ENCODE results near the gene SHISAL2A.

SHISAL2A gene

DNA sequence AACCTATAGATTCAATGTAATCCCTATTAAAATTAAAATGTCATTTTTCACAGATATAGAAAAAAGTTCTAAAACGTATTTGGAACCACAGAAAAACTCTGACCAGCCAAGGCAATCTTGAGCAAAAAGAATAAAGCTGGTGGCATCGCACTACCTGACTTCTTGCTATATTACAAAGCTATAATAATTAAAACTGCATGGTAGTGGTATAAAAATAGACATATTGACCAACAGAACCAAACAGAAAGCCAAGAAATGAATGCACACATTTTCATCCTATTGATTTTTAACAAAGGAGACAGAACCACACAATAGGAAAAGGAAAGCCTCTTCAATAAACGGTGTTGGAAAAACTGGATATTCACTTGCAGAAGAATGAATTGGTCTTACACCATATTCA lies 9.2 kb upstream of the SHISAL2A start:
- DNase-seq: no peak

DNA sequence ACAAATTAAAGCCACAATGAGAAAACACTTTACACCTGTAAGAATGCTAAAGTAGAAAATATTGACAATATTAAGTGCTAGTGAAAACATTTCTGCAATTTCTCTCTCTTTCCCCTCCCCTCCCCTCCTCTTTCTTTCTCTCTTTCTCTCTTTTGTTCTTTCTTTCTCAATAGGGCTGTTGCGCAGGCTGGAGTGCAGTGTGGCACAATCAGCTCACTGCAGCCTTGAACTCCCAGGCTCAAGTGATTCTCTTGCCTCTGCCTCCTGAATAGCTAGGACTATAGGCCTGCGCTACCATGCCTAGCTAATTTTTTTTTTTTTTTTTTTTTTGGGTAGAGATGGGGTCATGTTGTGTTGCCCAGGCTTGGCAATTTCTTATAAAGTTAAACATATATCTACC lies 5.9 kb upstream of the SHISAL2A start:
- DNase-seq: no peak

DNA sequence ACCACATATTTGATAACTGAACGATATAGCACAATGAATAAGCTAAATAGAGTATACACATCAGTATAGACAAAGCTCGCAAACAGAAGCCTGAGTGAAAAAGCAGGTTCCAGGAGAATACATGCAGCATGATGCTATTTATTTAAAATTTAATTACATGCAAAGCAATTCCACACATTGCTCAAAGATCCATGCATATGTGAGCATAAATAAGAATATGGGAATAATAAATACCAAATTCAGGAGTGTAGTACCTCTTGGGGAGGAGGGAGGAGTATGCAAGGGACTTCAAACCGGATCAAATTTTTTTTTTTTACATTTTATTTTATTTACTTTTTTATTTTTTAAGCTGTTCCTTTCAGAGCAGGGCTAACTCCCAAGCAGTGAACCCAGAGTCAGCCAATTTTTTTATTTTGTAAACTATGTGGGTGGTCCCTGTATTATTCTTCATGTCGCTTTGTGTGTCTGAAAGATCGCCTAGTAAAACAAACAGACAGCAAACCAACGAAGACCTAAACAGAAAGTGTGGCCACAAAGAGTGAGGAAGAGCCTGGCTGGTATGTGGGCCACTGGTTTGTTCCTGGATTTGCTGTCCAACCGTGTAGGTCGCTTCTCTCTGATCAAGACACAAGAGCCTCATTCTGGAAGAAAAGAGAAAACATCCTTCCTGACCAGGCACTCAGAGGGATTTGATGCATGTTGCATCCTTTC lies 4.2 kb upstream of the SHISAL2A start:
- DNase-seq: no peak

DNA sequence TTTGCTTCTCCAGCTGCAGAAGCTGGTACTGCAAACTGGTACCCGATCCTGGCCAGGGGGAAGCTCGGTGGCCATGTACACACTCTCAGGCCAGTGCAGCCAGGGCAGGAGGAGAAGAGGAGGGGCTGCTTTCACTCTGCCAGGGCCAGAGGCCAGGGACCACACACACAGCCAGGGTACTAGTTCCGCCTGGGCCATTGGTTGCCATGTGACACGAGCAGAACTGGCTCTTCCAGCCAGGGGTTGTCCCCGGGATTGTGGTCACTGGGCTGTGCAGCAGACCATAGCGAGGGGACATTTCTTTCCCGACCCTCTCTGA lies 3.7 kb upstream of the SHISAL2A start:
- no peak for DNase-seq

DNA sequence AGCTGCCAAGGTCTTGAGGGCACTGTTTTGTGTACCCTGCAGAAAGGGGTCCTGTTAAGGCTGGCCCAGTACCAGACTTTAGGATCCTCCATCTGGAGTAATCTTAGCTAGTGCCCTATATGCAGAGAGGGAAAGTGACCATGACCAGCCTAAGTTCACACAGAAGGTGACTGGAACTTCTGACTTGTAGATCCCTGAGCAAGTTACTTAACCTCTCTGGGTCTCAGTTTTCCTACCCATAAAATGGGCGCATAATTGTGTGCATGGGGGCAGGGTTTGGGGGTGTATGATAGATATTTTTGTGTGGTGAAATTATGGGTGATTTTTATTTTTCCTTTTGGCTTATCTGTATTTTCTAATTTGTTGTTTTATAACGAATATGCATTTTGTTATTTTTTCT lies 3.3 kb upstream of the SHISAL2A start:
- no peak for DNase-seq

DNA sequence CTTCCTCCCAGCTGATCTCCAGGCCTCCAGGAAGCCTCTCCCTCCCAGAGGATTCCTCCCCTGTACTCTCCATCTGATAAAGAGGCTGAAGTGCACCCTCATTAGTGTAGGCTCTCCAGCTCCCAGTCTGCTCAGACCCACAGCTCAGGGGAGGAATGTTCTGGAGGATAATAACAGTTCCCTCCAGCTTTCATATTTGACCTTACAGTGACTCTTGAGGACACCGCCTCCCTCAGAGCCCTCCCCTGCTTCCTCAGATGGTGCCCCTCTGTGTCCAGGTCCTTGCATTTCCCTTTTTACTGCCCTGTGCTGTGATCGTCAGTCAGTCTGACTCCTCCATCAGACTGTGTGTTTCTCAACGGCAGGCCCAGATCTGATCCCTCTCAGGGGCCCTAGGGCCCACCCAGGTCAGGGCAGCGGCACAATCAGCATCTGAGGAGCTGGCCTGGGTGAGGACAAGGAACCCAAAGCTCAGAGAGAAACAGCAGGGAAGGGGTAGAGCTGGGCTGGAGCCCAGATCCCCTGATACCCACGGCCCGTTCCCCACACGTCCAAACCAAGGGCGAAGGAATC lies 1.1 kb upstream of the SHISAL2A start:
- DNase-seq: peak; percentile 36 to 38

DNA sequence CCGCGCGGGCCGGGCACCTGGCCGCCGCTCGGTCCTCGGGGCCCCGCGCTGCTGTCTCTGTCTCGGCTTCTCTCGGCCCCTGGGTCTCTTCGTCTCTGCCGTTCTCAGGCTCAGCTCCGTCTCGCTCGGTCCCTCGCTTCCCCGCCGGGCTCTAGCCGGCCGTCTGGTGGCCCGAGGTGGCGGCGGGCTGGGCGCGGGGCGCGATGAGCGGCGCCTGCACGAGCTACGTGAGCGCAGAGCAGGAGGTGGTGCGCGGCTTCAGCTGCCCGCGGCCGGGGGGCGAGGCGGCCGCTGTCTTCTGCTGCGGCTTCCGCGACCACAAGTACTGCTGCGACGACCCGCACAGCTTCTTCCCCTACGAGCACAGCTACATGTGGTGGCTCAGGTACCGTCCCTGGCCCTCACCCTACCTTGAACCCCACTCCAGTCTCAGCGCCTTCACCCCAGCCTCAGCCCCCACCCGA lies 355 bp downstream of the SHISAL2A start:
- peak; percentile 64 to 70 for DNase-seq

DNA sequence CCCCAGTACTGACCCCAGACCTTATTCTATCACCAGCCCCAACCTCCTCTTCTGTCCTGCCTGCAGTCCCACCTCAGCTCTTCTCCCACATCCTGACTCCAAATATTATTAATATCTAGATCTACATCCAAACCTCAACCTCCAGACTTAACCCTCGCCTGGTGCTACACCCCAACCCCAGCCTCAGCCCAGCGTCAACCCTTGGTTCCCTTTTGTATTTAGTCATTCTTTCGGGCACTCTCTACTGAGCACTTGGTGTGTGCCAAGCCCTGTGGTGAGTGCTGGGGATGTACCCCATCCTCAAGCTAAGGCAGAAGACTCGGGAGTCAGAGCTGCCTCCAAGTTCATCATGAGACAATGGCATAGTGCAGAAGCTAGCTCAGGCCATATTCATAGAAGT lies 1.1 kb downstream of the SHISAL2A start:
- DNase-seq: peak; percentile 52 to 54

DNA sequence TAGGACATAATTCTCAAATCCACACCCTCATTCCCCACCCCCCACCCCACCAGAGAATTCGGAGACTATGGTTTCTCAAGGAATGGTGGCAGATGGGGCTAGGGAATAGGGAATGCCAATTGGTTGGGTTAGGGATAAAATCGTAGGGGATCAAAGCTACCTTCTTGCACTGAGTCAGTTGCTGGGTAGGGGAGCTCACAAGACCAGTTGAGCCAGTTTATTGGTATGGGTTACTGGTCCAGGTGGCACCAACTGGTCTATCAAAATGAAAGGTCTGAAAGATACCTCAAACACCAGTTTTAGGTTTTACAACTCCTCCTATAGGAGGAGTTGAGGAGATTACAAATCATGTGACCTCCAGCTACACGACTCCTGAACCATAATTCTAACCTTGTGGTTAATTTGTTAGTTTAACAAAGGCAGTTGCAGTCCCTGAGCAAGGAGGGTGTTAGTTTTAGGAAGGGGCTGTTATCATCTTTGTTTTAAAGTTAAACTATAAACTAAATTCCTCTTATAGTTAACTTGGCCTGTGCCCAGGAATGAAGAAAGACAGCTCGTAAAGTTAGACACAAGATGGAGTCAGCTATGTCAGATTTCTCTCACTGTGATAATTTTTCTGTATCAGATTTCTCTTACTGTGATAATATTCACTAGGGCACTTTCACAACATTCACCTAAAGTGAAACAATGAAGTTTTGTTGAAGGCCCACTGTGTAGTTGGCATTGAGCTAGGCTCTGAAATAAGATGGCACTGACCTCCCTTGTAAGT lies 2.5 kb downstream of the SHISAL2A start:
- no peak for DNase-seq

DNA sequence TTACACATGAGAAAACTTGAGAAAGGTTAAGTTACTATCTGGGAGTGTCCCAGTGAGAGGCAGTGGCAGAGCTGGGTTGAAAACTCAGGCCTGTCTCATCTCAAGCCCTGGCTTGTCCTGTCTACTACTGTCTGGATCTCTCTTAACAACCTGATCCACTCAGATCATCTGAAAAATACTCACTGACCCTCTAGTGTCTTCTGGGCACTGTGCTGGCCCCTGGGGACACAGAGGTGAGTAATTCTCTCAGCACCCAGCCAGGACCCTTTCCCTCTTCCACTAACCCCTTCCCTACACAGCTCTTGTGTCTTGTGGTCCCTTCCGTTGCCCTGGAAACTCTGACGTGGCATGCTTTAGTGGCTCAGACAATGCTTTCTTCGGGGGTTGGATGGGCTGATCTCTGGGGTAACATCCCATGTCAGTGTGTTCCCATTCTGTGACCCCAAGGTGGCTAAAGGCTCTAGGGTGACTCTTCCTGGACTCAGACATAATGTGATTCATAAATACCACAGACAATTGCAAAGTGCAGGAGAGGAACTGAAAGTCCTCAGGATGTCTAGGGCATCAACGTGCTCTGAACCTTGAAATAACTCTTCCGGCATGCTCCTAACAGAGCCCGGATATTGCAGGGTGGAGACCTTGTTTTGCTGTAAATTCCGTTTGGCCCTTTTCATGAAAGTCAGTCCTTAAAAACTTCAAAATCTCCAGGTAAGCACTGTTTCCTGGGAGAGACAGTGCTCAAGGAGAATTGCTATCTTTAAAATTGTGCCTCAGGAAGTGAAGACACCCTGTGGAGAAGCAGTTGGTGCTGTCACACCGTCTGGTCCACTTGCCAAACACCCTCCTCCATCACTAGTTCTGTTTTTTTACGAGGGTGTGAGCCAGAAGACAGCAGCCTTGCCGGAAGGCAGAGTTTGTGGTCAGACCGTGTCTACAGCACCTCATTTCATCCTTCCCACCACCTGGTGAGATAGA lies 4.0 kb downstream of the SHISAL2A start:
- DNase-seq: peak; percentile 79 to 80

DNA sequence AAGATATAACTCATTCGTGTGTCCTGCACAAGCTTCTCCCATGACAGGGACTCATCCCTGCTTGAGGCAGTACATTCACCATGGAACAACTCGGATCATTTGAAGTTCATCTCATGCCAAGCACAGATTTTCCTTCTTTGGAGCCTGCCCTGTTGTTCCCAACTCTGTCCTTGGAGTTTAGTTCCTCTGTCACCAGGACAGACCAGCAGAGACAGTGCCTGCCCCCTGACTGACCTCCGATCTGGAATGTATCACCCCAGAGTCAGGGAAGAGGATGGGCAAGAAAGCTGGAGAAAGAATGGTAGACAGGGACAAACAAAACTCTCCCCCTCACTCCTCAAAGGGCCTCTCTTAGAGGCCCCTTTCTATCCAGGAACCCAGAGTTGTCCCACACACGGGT lies 5.0 kb downstream of the SHISAL2A start:
- no peak for DNase-seq

DNA sequence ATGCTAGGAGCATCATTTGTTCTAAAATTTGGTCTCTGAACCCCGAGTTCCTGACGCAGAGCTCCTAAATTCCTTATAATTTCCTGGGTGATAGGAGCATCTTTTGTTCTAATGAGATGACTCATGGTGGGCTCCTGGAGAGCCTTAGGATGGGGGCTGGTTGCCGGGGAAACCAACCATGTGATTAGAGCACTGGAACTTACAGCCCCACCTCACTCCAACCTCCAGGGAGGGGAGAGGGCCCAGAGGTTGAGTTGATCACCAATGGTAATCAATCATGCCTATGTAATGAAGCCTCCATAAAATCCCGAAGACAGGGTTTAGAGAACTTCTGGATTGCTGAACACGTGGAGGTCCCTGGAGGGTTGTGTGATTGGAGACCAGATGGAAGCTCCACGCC lies 7.7 kb downstream of the SHISAL2A start:
- no peak for DNase-seq

DNA sequence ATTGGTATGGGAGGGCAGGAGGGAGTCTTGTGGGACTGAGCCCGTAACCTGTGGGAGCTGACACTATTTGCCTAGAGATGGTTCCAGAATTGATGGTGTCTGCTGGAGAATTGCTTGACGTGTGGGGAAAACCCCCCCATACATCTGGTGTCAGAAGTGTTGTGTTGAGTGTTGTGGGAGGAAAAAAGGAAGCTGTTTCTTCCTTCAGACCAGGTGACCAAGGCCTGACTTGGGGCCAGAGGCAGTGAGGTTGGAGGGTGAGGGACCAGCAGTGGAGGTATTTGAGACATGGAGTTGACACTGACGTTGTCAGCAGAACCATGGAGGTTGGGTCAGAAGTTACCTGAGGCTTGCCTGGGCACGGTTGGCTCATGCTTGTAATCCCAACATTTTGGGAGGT lies 8.3 kb downstream of the SHISAL2A start:
- DNase-seq: no peak

DNA sequence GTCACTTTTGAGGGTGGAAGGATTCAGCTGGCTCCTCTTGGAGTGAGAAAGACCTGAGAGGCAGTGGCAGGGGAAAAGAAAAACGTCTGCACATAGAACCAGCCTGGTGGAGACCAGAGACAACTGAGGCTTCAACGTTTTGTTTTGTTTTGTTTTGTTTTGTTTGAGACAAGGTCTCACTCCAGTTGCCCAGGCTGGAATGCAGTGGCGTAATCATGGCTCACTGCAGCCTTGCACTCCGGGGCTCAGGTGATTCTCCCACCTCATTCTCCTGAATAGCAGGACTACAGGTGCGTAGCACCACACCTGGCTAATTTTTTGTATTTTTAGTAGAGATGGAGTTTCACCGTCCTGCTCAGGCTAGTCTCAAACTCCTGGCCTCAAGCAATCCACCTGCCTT lies 12.3 kb downstream of the SHISAL2A start:
- DNase-seq: no peak

DNA sequence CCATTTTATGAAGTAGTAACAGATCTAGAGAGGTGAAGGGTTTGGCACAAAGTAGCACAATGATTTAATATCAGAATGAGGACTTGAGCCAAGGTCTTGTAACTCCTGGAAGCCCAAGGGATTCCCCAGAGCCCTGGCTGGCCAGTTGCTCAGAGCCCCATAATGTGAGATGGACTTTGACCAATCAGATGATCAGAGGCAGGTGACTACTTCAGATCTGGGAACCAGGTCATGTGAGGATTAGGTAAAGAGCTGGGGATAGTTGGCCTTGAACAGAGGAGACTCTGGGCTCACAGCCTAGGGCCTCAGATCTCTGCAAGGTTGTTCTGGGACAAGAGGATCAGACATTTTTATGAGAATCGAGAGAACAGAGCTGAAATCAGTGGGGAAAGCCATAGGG lies 18.9 kb downstream of the SHISAL2A start:
- no peak for DNase-seq

DNA sequence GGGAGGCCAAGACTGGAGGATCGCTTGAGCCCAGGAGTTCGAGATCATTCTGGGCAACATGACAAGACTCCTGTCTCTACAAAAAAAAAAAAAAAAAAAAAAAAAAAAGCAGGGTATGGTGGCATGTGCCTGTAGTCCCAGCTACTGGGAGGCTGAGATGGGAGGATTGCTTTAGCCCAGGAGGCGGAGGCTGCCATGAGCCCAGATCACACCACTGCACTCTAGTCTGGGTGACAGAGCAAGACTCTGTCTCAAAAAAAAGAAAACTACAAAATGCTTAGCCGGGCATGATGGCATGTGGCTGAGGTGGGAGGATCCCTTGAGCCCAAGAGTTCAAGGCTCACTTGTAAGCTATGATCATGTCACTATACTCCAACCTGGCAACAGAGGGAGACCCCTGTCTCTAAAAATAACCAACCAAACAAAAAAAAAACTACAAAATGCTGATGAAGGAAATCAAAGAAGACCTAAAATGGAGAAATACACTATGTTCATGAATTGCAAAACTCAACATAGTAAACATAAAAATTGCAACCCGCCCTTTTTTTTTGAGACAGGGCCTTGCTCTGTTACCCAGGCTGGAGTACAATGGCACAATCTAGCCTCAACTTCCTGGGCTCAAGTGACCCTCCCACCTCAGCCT lies 20.4 kb downstream of the SHISAL2A start:
- DNase-seq: no peak

DNA sequence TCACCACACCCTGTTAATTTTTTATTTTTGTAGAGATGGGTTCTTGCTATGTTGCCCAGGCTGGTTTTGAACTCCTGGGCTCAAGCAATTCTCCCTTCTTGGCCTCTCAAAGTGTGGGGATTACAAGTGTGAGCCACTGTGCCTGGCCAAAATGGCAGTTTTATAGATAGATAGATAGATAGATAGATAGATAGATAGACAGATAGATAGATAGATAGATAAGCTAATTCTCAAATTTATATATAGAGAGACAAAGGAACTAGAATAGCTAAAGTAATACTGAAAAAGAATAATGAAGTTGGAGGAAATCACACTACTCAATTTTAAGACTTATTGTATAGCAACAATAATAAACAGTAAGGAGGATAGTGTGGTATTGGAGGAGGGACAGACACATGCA lies 21.1 kb downstream of the SHISAL2A start:
- no peak for DNase-seq

DNA sequence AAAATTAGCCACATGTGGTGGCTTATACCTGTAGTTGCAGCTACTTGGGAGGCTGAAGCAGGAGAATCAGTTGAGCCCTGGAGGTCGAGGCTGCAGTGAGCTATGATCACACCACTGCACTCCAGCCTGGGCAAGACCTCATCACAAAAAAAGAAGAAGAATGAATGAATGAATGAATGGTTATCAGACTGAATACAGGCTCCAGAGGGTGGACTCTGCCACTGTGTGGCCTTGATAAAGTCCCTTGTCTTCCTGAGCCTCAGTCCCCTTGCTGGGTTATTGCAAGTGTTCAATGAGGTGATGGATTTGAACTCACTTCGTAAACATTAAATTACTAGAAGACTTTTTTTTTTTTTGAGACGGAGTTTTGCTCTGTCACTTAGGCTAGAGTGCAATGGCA lies 24.7 kb downstream of the SHISAL2A start:
- no peak for DNase-seq

DNA sequence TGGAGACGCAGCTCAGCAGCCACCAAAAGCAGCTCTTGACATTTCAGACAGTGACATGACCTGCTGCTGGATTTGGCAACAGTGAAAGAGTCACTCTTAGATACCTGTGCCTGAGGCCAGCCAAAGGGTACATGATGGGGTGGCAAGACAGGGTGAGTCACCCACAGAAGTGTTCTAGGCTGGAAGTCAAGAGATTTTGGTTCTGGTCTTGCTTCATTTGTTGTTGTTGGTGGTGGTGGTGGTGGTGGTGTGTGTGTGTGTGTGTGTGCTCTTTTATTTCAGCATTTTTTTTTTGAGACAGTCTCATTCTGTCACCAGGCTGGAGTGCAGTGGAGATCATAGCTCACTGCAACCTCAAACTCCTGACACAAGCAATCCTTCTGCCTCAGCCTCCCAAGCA lies 25.8 kb downstream of the SHISAL2A start:
- DNase-seq: peak; percentile 38 to 43

DNA sequence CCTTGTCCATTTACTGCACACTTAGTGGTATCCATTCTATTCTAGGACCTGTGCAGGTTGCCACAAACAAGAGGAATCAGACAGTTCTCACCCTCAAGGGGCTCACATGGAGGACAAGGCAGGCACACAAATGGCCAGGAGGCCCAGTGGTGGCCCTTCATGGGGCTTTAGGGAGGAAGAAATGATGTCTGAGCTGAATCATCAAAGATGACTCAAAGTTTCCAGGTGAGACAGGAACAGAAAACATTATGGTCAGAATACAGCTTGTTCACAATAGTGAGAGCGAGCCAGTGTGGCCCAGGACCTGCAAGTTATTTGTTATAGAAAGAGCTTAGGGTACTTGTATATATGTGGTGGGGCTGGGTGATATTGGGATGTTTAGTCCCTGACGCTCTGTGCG lies 26.4 kb downstream of the SHISAL2A start:
- DNase-seq: peak; percentile 59 to 63

DNA sequence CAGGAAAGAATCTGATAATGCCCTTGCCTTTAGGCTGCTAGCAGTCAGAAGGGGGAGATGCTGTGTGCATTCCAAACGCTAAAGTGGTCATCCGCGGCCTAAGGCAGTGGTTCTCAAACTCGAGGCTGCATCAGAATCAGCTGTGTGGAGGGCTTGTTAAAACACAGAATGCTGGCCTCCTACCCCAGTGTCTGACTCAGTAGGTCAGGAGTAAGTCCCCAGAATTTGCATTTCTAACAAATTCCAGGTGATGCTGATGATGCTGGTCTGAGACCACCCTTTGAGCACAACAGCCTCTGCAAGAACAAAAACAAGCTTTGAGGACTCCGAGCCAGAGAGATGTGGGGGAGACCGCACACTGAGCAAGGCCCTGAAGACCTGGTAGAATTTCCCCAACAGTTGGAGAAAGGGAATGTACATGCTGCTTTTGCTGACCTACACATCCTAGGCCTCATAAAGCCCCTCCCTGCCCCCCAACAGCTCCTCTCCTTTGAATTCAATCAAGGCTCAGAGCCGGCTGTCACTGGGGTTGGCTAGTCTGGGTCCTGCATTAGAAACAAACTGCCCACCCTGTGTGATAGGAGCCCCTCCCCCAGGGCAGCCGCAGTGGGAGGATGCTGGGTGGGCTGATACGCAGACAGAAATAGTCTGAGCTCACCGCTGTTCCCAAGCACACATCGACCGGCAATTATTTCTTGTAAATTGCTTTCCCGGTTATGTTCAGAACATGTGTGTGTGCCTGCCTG lies 27.1 kb downstream of the SHISAL2A start:
- peak in 1 of 2 experiments; percentile 26 for DNase-seq

DNA sequence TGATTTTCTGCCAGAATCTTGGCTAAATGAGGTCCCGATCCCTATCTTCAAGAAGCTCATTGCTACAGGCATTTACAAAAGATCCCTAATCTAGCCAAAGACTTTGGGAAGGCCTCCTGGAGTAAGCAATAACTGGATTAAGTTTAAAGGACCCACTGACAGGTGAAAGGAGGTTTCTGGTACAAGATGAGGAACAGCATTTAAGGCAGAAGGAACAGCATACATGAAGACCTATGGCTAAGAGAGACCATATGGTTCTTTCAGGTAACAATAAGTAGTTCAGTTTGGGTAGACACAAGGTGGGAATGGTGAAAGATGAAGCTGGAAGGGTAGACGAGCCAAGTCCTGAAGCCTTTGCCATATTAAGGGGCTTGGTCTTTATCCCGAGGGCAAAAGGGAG lies 27.8 kb downstream of the SHISAL2A start:
- DNase-seq: no peak

Measured in activated T-cell treated with anti-CD3 and anti-CD28 coated beads, Interleukin-2, amount 50 U/mL, for 48 hours (primary cell).